ENCODE results near the gene NDUFS8. TPM values are rescaled to one million over a fixed set of nuclear protein-coding genes. Genes with fewer than 3 reads are reported as not detected.

The NDUFS8 gene
- total and polyA plus RNA-seq, 2 donors (not counting 1 experiment from before 2014, with no cell fraction given), result 73.9 to 84.6 TPM

- Histone ChIP-seq H3K9me3 (ENCODE audit: control extremely low read depth in 1 of 3, control insufficient read depth in 2 of 3, insufficient read depth in 1 of 3, low read length in 2 of 3) (no peaks in the 10 kb centered on the region), H3K27ac (ENCODE audit: low read length in 2 of 2) (peak within 1 kb of the TSS; percentile 74 to 76), H4K20me1 (ENCODE audit: control insufficient read depth, insufficient read depth, low read length, poor library complexity, severe bottlenecking) (peaks cover 58% of the 10 kb centered on the region), H3K4me2 (replicated peaks; ENCODE audit: low read depth, low read length, poor library complexity, severe bottlenecking) (peak within 1 kb of the TSS; percentile 85), H2AFZ (ENCODE audit: insufficient read depth, low read depth, low read length, poor library complexity, severe bottlenecking) (peak within 1 kb of the TSS; percentile 67), H3K9ac (ENCODE audit: low read length) (peak within 1 kb of the TSS; percentile 81), H3K27me3 (replicated peaks in 1 of 4; ENCODE audit: control extremely low read depth in 1 of 4, control insufficient read depth in 3 of 4, insufficient read depth in 4 of 4, low read length in 3 of 4) (no peaks in the 10 kb centered on the region), H3K4me3 (ENCODE audit: control extremely low read depth in 1 of 5, extremely low read depth in 1 of 5, insufficient read depth in 1 of 5, low read depth in 2 of 5, low read length in 4 of 5) (peak within 1 kb of the TSS; percentile 34 to 89 (median 67)), H3K4me1 (ENCODE audit: control insufficient read depth in 2 of 2, insufficient read depth in 2 of 2, low read length in 2 of 2) (peaks cover 58 to 82% of the 10 kb centered on the region in 2 donors), H3K36me3 (replicated peaks in 1 of 2; ENCODE audit: control extremely low read depth in 1 of 2, control insufficient read depth in 1 of 2, extremely low read depth in 1 of 2, insufficient read depth in 2 of 2, low read length in 1 of 2) (peaks cover 0 to 27% of the 10 kb centered on the region in 2 experiments), H3K79me2 (ENCODE audit: control insufficient read depth, insufficient read depth, low read length) (peaks cover 48% of the 10 kb centered on the region)
- TF ChIP-seq, protein P1, sequence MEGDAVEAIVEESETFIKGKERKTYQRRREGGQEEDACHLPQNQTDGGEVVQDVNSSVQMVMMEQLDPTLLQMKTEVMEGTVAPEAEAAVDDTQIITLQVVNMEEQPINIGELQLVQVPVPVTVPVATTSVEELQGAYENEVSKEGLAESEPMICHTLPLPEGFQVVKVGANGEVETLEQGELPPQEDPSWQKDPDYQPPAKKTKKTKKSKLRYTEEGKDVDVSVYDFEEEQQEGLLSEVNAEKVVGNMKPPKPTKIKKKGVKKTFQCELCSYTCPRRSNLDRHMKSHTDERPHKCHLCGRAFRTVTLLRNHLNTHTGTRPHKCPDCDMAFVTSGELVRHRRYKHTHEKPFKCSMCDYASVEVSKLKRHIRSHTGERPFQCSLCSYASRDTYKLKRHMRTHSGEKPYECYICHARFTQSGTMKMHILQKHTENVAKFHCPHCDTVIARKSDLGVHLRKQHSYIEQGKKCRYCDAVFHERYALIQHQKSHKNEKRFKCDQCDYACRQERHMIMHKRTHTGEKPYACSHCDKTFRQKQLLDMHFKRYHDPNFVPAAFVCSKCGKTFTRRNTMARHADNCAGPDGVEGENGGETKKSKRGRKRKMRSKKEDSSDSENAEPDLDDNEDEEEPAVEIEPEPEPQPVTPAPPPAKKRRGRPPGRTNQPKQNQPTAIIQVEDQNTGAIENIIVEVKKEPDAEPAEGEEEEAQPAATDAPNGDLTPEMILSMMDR (IDR thresholded peaks at IDR 0.05), result no peak
- no peak for TF ChIP-seq EZH2 (IDR thresholded peaks at IDR 0.05; ENCODE audit: borderline replicate concordance, insufficient read depth, low read depth, low read length, poor library complexity, severe bottlenecking)
- H3K27ac Mint-ChIP-seq, result peak within 1 kb of the TSS; percentile 92
- WGBS (ENCODE audit: insufficient coverage), result 5% methylated on average over 64 of the region's 64 CpGs
- peaks cover 55% of the 10 kb centered on the region for H3K4me1 Mint-ChIP-seq
- no peaks in the 10 kb centered on the region for H3K27me3 Mint-ChIP-seq
- ChIA-PET CTCF (interaction anchor here (1.0 to 1.8 kb wide), 3 partner anchors 10 to 205 kb away, joined by 3 to 14 read pairs (median 3); no protein-coding TSS in a partner anchor), POLR2A (interaction anchor here (2.0 kb wide), 1 partner anchor 10 kb away, joined by 12 read pairs; no protein-coding TSS in a partner anchor)
- H3K9me3 Mint-ChIP-seq (ENCODE audit: insufficient read depth), result no peaks in the 10 kb centered on the region
- H3K4me3 Mint-ChIP-seq, result peak within 1 kb of the TSS; percentile 92
- peak; percentile 87 for DNase-seq
- peak; percentile 58 for ATAC-seq (ENCODE audit: low read depth)
- intact Hi-C loops (cut with micrococcal nuclease), result loop anchor here (2.0 to 10.0 kb wide), 3 partner anchors 37 to 441 kb away; partner anchors contain the start of gene CHKA
Observed at GRCh38 chr11:68003846-68004550, 26.5 kb upstream of the NDUFS8 start, which contains the start of gene UNC93B1. UNC93B1 (minus strand) TSS chr11:68004097; CDS start chr11:68004043, 54 bp downstream.

All from B cell (primary cell).